ENCODE measurements around the gene TMEM175.

TMEM175 gene

GRCh38 chr4:999882-1000425, 67.7 kb downstream of the TMEM175 start:
- FAIRE-seq (no peak), DNase-seq (ENCODE audit: insufficient read length, low spot score) (no peak)
- TF ChIP-seq POLR2A (IDR thresholded peaks at IDR 0.05; ENCODE audit: low read depth, low read length) = no peak

GRCh38 chr4:1000686-1001260, 68.5 kb downstream of the TMEM175 start:
- DNase-seq (ENCODE audit: insufficient read length, low spot score) = no peak
- no peak for FAIRE-seq
- no peak for TF ChIP-seq POLR2A (IDR thresholded peaks at IDR 0.05; ENCODE audit: low read depth, low read length)

- FAIRE-seq = no peak
Measured at GRCh38 chr4:1001561-1002130, 69.4 kb downstream of the TMEM175 start.

GRCh38 chr4:1002131-1002630, 69.9 kb downstream of the TMEM175 start:
- DNase-seq (ENCODE audit: insufficient read length, low spot score) (no peak), FAIRE-seq (no peak)
- TF ChIP-seq POLR2A (IDR thresholded peaks at IDR 0.05; ENCODE audit: low read depth, low read length) = no peak

More at GRCh38 chr4:1001561-1002130, 69.4 kb downstream of the TMEM175 start:
- TF ChIP-seq POLR2A (IDR thresholded peaks at IDR 0.05; ENCODE audit: low read depth, low read length) = no peak
- no peak for DNase-seq (ENCODE audit: insufficient read length, low spot score)

GRCh38 chr4:1002631-1003251, 70.5 kb downstream of the TMEM175 start:
- FAIRE-seq (no peak), DNase-seq (ENCODE audit: insufficient read length, low spot score) (no peak)
- TF ChIP-seq POLR2A (IDR thresholded peaks at IDR 0.05; ENCODE audit: low read depth, low read length) = no peak

- no peak for TF ChIP-seq POLR2A (IDR thresholded peaks at IDR 0.05; ENCODE audit: low read depth, low read length)
- DNase-seq (ENCODE audit: insufficient read length, low spot score) = no peak
- no peak for FAIRE-seq
Measured at GRCh38 chr4:1003271-1004070, 71.2 kb downstream of the TMEM175 start.

- no peak for DNase-seq (ENCODE audit: insufficient read length, low spot score)
- no peak for FAIRE-seq
- TF ChIP-seq POLR2A (IDR thresholded peaks at IDR 0.05; ENCODE audit: low read depth, low read length) = no peak
Measured at GRCh38 chr4:1004071-1004418, 71.8 kb downstream of the TMEM175 start.

- no peak for TF ChIP-seq POLR2A (IDR thresholded peaks at IDR 0.05; ENCODE audit: low read depth, low read length)
- DNase-seq (ENCODE audit: insufficient read length, low spot score) (no peak), FAIRE-seq (no peak)
Measured at GRCh38 chr4:1004557-1005485, 72.6 kb downstream of the TMEM175 start.

GRCh38 chr4:1006856-1007255, 74.6 kb downstream of the TMEM175 start:
- TF ChIP-seq POLR2A (IDR thresholded peaks at IDR 0.05; ENCODE audit: low read depth, low read length) = no peak
- DNase-seq (ENCODE audit: insufficient read length, low spot score) (no peak), FAIRE-seq (no peak)

Data from H54 (cell line).